Endothelial cell of umbilical vein (primary cell): ENCODE measurements around the gene DCTD. TPM values are rescaled to one million over a fixed set of nuclear protein-coding genes. Genes with fewer than 3 reads are reported as not detected.

Source experiments
- BruUV-seq: library from RNA; stranded (reverse); fragments of 400-500 nt; replicated peaks from 2 replicates; lab custom pipeline; 2021; lab: Mats Ljungman, UMichigan
- CTCF ChIA-PET: fragments of 300-600, 350-600 bp; sonication (Branson Sonifier 250); formaldehyde crosslinking; loops from one replicate; lab custom pipeline; 2021; ENCODE audit warnings: antibody characterized with exemption, inconsistent platforms; lab: Charles Lee
- POLR2A ChIA-PET: fragments of 300-600, 350-600 bp; sonication (Branson Sonifier 250); formaldehyde crosslinking; loops from one replicate; lab custom pipeline; 2021; ENCODE audit warnings: antibody characterized with exemption, inconsistent platforms; lab: Charles Lee
- DNase-seq: peaks from one replicate; pipeline ENCODE4 v3.0.0-alpha.2; 2011; ENCODE audit warnings: low read depth, low spot score
- FAIRE-seq: peaks from 2 replicates; lab custom pipeline; 2011; peaks lifted over from hg19 to GRCh38; lab: Jason Lieb, UNC
- H2AFZ ChIP-seq: 2 replicates; pipeline ENCODE4 v1.6.0; 2012; ENCODE audit warnings: low read depth, low read length, control low read depth, inconsistent platforms
- H3K27ac ChIP-seq: 2 replicates; pipeline ENCODE4 v1.5.1; 2011; ENCODE audit warnings: low read depth, mild to moderate bottlenecking, control low read depth, low read length, moderate library complexity; ENCODE audit not compliant: insufficient read depth
- H3K27me3 ChIP-seq, 2 experiments: 2 replicates each; pipeline versions ENCODE4 v1.6.0 to v1.6.1; 2011; ENCODE audit warnings: low read length in 2 of 2, mixed read lengths in 1 of 2; ENCODE audit not compliant: control insufficient read depth in 2 of 2, insufficient read depth in 2 of 2
- H3K36me3 ChIP-seq, 2 experiments: 2 replicates in 1 of 2; 3 replicates in 1 of 2; pipeline ENCODE4 v1.5.1; 2011; ENCODE audit warnings: low read length in 2 of 2, mild to moderate bottlenecking in 1 of 2, moderate library complexity in 1 of 2; ENCODE audit not compliant: control insufficient read depth in 2 of 2, insufficient read depth in 2 of 2; ENCODE audit errors: extremely low read depth in 1 of 2
- H3K4me1 ChIP-seq: 3 replicates; pipeline ENCODE4 v1.5.1; 2011; ENCODE audit warnings: mild to moderate bottlenecking, low read length; ENCODE audit not compliant: control insufficient read depth, insufficient read depth; ENCODE audit errors: extremely low read depth
- H3K4me2 ChIP-seq: 2 replicates; pipeline ENCODE4 v1.6.1; 2011; ENCODE audit warnings: low read length, control low read depth, mixed read lengths; ENCODE audit not compliant: insufficient read depth
- H3K4me3 ChIP-seq, 3 experiments: fragments of 200-600 bp in 1 of 3; sonication (generic), shearing (Covaris generic) in 1 of 3; replicated peaks in 1 of 3; 2 replicates each; pipeline ENCODE4 v1.5.1; 2011 to 2016; ENCODE audit warnings: control low read depth in 3 of 3, low read length in 3 of 3, mild to moderate bottlenecking in 2 of 3, inconsistent platforms in 1 of 3, low read depth in 1 of 3, moderate library complexity in 1 of 3; ENCODE audit not compliant: insufficient read depth in 1 of 3
- H3K79me2 ChIP-seq: 2 replicates; pipeline ENCODE4 v1.6.0; 2012; ENCODE audit warnings: low read length, inconsistent platforms; ENCODE audit not compliant: control insufficient read depth, insufficient read depth
- H3K9ac ChIP-seq: replicated peaks from 2 replicates; pipeline ENCODE3; 2011; ENCODE audit warnings: low read length, control low read depth; ENCODE audit not compliant: insufficient read depth; ENCODE audit errors: extremely low read depth
- H3K9me1 ChIP-seq: replicated peaks from 3 replicates; pipeline ENCODE4 v1.6.0; 2011; ENCODE audit warnings: mild to moderate bottlenecking, low read length; ENCODE audit not compliant: control insufficient read depth, insufficient read depth; ENCODE audit errors: extremely low read depth
- H3K9me3 ChIP-seq: replicated peaks from 2 replicates; pipeline ENCODE4 v1.5.1; 2012; ENCODE audit warnings: low read length, inconsistent platforms; ENCODE audit not compliant: control insufficient read depth, insufficient read depth
- H4K20me1 ChIP-seq: replicated peaks from 2 replicates; pipeline ENCODE3; 2011; ENCODE audit warnings: mild to moderate bottlenecking, low read length; ENCODE audit not compliant: control insufficient read depth, insufficient read depth; ENCODE audit errors: extremely low read depth
- EZH2 ChIP-seq: IDR thresholded peaks from 2 replicates; pipeline ENCODE4 v1.6.1; 2012; ENCODE audit warnings: borderline replicate concordance, low read depth, mild to moderate bottlenecking, moderate library complexity, low read length, inconsistent platforms; ENCODE audit not compliant: severe bottlenecking
- FOS ChIP-seq: IDR thresholded peaks from 2 replicates; pipeline ENCODE4 v1.6.1; 2011; ENCODE audit warnings: mild to moderate bottlenecking, low read length, moderate library complexity, borderline replicate concordance; ENCODE audit not compliant: insufficient read depth
- GATA2 ChIP-seq: IDR thresholded peaks from 2 replicates; pipeline ENCODE4 v1.7.0; 2011; ENCODE audit warnings: low read depth, mild to moderate bottlenecking, moderate library complexity, mixed read lengths, low read length; ENCODE audit not compliant: insufficient read length, insufficient read depth
- JUN ChIP-seq: IDR thresholded peaks from 2 replicates; pipeline ENCODE4 v1.6.1; 2011; ENCODE audit warnings: borderline replicate concordance, low read depth; ENCODE audit not compliant: insufficient read length, insufficient read depth
- MYC ChIP-seq: IDR thresholded peaks from one replicate; pipeline ENCODE4 v1.6.1; 2011; ENCODE audit warnings: mild to moderate bottlenecking, low read depth, low read length
- POLR2A ChIP-seq: IDR thresholded peaks from 2 replicates; pipeline ENCODE4 v1.6.1; 2012; ENCODE audit warnings: low read depth, mild to moderate bottlenecking, control low read depth, low read length
- POLR2AphosphoS5 ChIP-seq: IDR thresholded peaks from 2 replicates; pipeline ENCODE4 v1.6.1; 2012; ENCODE audit warnings: low read depth, mild to moderate bottlenecking, control low read depth, low read length, moderate library complexity; ENCODE audit not compliant: insufficient read depth
- dilution Hi-C: fragments of 300-500 bp; cut with MboI; formaldehyde crosslinking; loops from one replicate; pipeline ENCODE4 v1.15.0; 2019; ENCODE audit warnings: low sequenced_read_pairs; ENCODE audit not compliant: extremely low pct_ligation_motif_present
- intact Hi-C: fragments of 100-400 bp; cut with micrococcal nuclease; formaldehyde crosslinking; loops from one replicate; pipeline ENCODE4 v1.10.0; 2022
- polyA plus RNA-seq, 4 experiments: library from polyadenylated mRNA; depleted of rRNA in 3 of 4; stranded (reverse) in 3 of 4; unstranded in 1 of 4; fragments of >200 nt; gene quantifications; 2 replicates each; pipeline versions ENCODE4 v1.2.1 to v1.2.3, GENCODE V29; 2011 to 2012; ENCODE audit warnings: missing spikeins in 1 of 4
- total RNA-seq: library from RNA; stranded (reverse); gene quantifications from 2 replicates; pipeline ENCODE4 v1.2.3, GENCODE V29; 2021
- TF ChIP-seq, protein P1 (sequence below), 2 donors: IDR thresholded peaks; 1 replicate in 1 of 2; 2 replicates in 1 of 2; pipeline ENCODE4 v1.5.1; 2011; ENCODE audit warnings: low read length in 2 of 2, mild to moderate bottlenecking in 2 of 2, moderate library complexity in 2 of 2, control low read depth in 1 of 2, inconsistent platforms in 1 of 2, low read depth in 1 of 2; ENCODE audit not compliant: insufficient read depth in 1 of 2; ENCODE audit errors: extremely low read depth in 1 of 2
- TF ChIP-seq, protein P2 (sequence below): IDR thresholded peaks from 2 replicates; pipeline ENCODE4 v1.6.1; 2011; ENCODE audit not compliant: insufficient read depth, insufficient read length

The DCTD gene
- total and polyA plus RNA-seq, 2 donors (not counting 3 experiments of a cell fraction or from before 2014, with no cell fraction given) = 105 to 111 TPM

DNA sequence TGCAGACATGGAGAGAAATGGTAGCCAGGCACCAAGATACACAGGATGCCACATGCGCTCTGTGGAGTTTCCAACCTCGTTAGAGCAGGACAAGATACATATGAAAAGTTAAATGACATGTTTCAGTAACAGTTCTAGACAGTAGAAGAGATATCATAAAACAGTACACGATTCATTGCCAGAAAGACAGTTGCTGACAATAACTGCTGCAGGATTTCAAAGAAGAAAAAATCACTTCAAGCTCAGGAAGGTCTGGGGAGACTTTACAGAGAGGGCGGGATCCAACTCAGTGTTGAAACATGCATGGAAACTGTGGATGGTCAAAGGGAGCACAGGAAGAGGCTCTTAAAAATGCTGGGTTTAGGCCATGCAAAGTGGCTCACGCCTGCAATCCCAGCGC lies 31.0 kb downstream of the DCTD start:
- intact Hi-C loops (no loop called here), dilution Hi-C loops (no loop called here)
- H4K20me1 ChIP-seq = no peaks in the 10 kb centered on the region
- no peak overlapping the region for H3K4me3 ChIP-seq
- TF ChIP-seq POLR2A (no peak), MYC (no peak), GATA2 (no peak), FOS (no peak)
- TF ChIP-seq, protein P1, sequence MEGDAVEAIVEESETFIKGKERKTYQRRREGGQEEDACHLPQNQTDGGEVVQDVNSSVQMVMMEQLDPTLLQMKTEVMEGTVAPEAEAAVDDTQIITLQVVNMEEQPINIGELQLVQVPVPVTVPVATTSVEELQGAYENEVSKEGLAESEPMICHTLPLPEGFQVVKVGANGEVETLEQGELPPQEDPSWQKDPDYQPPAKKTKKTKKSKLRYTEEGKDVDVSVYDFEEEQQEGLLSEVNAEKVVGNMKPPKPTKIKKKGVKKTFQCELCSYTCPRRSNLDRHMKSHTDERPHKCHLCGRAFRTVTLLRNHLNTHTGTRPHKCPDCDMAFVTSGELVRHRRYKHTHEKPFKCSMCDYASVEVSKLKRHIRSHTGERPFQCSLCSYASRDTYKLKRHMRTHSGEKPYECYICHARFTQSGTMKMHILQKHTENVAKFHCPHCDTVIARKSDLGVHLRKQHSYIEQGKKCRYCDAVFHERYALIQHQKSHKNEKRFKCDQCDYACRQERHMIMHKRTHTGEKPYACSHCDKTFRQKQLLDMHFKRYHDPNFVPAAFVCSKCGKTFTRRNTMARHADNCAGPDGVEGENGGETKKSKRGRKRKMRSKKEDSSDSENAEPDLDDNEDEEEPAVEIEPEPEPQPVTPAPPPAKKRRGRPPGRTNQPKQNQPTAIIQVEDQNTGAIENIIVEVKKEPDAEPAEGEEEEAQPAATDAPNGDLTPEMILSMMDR (IDR thresholded peaks at IDR 0.05; ENCODE audit: extremely low read depth in 1 of 2, insufficient read depth in 1 of 2, low read depth in 1 of 2, low read length in 2 of 2) = no peak
- H3K27me3 ChIP-seq = no peaks in the 10 kb centered on the region
- H3K9ac ChIP-seq = no peak overlapping the region
- no peak for FAIRE-seq
- H3K27ac ChIP-seq = no peak overlapping the region
- no peaks in the 10 kb centered on the region for H3K4me1 ChIP-seq
- H2AFZ ChIP-seq = no peak overlapping the region
- peaks cover 6 to 28% of the 10 kb centered on the region in 2 experiments for H3K36me3 ChIP-seq
- H3K9me3 ChIP-seq = no peaks in the 10 kb centered on the region
- POLR2A ChIA-PET = no interaction called here
- H3K9me1 ChIP-seq = no peaks in the 10 kb centered on the region
- DNase-seq = no peak
- no TSS peak for BruUV-seq
- CTCF ChIA-PET = no interaction called here
- H3K4me2 ChIP-seq = no peak overlapping the region
- H3K79me2 ChIP-seq = no peaks in the 10 kb centered on the region

DNA sequence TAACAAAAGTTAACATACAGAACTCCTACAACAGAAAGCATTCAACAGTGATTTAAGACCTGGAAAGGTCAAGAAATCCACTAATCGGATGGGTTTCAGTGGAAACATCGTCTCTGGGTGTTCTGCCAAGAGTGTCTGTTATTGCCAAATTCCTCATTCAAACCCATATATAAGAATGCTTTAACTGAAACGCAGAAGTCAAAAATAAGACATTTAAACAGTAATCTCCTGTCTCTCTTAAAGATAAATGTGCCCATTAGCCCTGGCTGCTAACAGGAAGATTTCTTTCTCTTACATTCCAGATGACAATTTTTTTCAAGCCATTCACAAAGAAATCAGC lies 31.5 kb downstream of the DCTD start:
- H3K9me1 ChIP-seq = no peaks in the 10 kb centered on the region
- no peaks in the 10 kb centered on the region for H3K27me3 ChIP-seq
- ChIA-PET CTCF (no interaction called here), POLR2A (no interaction called here)
- peaks cover 3 to 26% of the 10 kb centered on the region in 2 experiments for H3K36me3 ChIP-seq
- no peak overlapping the region for H2AFZ ChIP-seq
- TF ChIP-seq, protein P1 (IDR thresholded peaks at IDR 0.05; ENCODE audit: extremely low read depth in 1 of 2, insufficient read depth in 1 of 2, low read depth in 1 of 2, low read length in 2 of 2) = no peak
- no peak for TF ChIP-seq EZH2
- TF ChIP-seq POLR2A = no peak
- TF ChIP-seq, protein P2, sequence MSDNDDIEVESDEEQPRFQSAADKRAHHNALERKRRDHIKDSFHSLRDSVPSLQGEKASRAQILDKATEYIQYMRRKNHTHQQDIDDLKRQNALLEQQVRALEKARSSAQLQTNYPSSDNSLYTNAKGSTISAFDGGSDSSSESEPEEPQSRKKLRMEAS = no peak
- TF ChIP-seq JUN = no peak
- TF ChIP-seq POLR2AphosphoS5 = no peak
- no peak for TF ChIP-seq GATA2
- no peak for TF ChIP-seq MYC
- TF ChIP-seq FOS = no peak
- no peaks in the 10 kb centered on the region for H4K20me1 ChIP-seq
- DNase-seq = no peak
- intact Hi-C loops = no loop called here
- no peak overlapping the region for H3K27ac ChIP-seq
- no peaks in the 10 kb centered on the region for H3K4me1 ChIP-seq
- no peaks in the 10 kb centered on the region for H3K9me3 ChIP-seq
- H3K9ac ChIP-seq = no peak overlapping the region
- no TSS peak for BruUV-seq
- dilution Hi-C loops = no loop called here
- no peak for FAIRE-seq
- H3K4me3 ChIP-seq = no peak overlapping the region
- H3K4me2 ChIP-seq = no peak overlapping the region
- no peaks in the 10 kb centered on the region for H3K79me2 ChIP-seq
